GM20000 (cell line): ENCODE measurements around the gene DRICH1.
"Not testable (repeated sequence)": the region's sequence is repeated elsewhere in the genome, so short reads cannot be mapped to it uniquely, and the experiment has no call there.

ENCODE experiments used
- DNase-seq: peaks from one replicate; pipeline ENCODE4 v3.0.0; 2012; ENCODE audit warnings: low spot score
- TF ChIP-seq, protein P1 (sequence below): IDR thresholded peaks from 2 replicates; pipeline ENCODE4 v1.5.1; 2012; ENCODE audit warnings: mild to moderate bottlenecking, control low read depth; ENCODE audit errors: extremely low read depth, missing control alignments

The DRICH1 gene

DNA sequence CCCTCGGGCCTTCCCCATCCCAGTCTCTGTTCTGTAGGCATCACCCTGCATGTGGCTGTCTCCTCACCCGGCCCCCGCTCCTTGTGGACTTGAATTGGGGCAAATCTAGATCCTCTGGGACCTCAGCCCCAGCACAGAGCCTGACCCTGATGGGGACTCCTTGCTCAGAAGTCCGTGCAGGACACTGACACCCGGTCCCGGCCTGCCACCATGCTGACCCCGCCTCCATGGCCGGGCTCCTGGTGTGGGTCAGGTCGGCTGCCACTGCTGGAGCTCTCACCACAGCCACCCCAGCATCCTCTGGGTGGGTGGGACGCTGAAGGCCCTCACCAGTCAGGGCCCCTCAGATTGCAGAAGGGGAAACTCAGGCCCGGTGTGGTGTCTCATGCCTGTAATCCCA lies 53.8 kb downstream of the DRICH1 start:
- no peak for DNase-seq
- TF ChIP-seq, protein P1, sequence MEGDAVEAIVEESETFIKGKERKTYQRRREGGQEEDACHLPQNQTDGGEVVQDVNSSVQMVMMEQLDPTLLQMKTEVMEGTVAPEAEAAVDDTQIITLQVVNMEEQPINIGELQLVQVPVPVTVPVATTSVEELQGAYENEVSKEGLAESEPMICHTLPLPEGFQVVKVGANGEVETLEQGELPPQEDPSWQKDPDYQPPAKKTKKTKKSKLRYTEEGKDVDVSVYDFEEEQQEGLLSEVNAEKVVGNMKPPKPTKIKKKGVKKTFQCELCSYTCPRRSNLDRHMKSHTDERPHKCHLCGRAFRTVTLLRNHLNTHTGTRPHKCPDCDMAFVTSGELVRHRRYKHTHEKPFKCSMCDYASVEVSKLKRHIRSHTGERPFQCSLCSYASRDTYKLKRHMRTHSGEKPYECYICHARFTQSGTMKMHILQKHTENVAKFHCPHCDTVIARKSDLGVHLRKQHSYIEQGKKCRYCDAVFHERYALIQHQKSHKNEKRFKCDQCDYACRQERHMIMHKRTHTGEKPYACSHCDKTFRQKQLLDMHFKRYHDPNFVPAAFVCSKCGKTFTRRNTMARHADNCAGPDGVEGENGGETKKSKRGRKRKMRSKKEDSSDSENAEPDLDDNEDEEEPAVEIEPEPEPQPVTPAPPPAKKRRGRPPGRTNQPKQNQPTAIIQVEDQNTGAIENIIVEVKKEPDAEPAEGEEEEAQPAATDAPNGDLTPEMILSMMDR, result no peak

DNA sequence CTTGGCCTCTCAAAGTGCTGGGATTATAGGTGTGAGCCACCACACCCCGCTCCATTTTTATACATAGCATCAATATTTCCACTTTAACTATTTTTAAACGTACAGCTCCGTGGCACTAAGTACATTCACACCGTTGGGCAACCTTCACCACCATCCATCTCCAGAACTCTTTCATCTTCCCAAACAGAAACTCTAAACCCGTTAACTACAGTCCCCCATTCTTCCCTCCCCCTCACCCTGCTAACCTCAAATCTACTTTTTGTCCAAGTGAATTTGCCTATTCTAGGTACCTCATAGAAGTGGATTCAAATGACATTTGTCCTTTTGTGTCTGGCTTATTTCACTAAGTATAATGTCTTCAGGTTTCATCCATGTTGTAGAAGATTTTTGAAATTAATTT lies 55.4 kb downstream of the DRICH1 start:
- DNase-seq, result no peak
- TF ChIP-seq, protein P1, result no peak

- TF ChIP-seq, protein P1, result no peak
- no peak for DNase-seq
Measured at GRCh38 chr22:23575601-23576000, 56.5 kb downstream of the DRICH1 start.

DNA sequence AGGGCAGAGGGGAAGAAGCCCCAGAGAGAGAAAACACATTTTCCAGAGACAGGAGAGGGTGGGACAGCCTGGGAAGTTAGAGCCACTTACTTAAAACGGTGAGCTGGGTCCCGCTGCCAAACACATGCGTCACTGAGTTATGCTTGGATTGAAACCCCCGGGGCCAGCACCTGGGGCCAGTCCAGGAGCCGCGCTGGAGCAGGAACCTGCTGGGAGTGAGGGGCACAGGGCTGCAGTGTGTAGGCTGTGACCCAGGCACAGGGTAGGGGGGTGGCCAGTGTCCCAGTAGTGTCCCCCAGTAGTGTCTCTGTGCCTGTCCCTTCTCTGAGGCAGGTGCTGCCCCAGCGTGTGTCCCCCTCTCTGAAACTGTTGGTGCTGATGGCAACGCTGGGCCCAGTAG lies 57.2 kb downstream of the DRICH1 start:
- TF ChIP-seq, protein P1, result no peak
- no peak for DNase-seq

GRCh38 chr22:23574371-23574811 lies 57.7 kb downstream of the DRICH1 start:
- DNase-seq, result no peak
- TF ChIP-seq, protein P1, result no peak

DNA sequence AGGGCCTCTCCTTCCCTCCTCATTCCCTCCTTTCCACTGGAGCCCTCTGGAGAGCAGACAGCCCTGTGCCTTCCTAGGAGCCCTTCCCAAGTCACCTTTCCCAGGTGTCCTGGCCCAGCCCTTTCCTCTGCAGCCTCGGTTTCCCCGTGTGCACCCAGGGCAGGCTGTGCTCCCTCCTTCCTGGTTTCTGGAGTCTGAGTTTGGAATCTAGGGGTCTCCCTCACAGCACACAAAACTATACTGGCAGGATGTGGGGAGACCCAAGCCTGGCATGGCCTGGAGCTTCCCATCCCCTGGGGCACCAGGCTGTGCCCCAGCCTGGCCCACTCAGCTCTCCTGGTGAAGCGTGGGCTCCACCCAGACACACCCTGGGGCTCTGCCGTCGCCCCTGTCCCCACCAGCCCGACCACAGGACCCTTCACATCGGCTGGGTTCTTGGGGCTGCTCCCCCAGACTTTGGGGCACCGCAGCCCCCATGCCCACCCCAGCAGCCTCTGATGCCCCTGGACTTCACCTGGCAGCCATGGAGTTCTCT lies 58.4 kb downstream of the DRICH1 start:
- DNase-seq, result not testable (repeated sequence)

DNA sequence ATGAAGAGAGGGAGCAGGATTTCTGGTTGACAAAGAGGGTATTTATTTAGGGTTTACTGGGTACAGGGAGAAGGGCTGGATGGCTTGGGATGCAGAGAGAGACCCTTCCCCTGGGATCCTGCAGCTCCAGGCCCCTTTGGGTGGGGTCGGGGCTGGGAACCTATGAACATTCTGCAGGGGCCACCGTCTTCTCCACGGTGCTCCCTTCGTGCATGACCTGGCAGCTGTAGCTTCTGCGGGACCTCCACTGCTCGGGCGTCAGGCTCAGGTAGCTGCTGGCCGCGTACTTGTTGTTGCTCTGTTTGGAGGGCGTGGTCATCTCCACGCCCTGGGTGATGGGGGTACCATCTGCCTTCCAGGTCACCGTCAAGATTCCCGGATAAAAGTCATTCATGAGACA lies 59.0 kb downstream of the DRICH1 start:
- DNase-seq, result not testable (repeated sequence)

- no peak for DNase-seq
- TF ChIP-seq, protein P1, result no peak
Measured at GRCh38 chr22:23571486-23571885, 60.6 kb downstream of the DRICH1 start.
